HG02938 (cell line): ENCODE data around the gene CHRNB1.
"Not testable (repeated sequence)": the region's sequence is repeated elsewhere in the genome, so short reads cannot be mapped to it uniquely, and the experiment has no call there.

Source experiments
- ATAC-seq: cut with Tn5 transposase; IDR thresholded peaks from one replicate; pipeline ENCODE4 v1.9.1; 2021; ENCODE audit warnings: mild to moderate bottlenecking, moderate library complexity; ENCODE audit not compliant: unreplicated experiment

The CHRNB1 gene

DNA sequence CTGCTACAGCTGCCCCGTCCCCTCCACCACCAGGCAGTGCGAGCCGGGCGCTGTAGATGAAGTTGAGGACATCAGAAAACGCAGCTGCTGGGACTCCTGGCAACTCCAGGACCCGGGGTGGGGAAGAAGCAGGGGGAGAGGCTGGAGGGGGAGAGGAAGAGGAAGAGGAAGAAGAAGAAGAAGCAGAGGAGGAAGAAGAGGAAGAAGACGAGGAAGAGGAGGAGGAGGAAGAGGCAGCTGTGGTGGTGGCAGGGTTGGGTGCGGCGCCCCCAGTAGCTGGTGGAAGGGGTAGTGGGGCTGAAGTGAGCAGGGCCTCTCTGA, 21.4 kb downstream of the CHRNB1 start:
- no peak for ATAC-seq

DNA sequence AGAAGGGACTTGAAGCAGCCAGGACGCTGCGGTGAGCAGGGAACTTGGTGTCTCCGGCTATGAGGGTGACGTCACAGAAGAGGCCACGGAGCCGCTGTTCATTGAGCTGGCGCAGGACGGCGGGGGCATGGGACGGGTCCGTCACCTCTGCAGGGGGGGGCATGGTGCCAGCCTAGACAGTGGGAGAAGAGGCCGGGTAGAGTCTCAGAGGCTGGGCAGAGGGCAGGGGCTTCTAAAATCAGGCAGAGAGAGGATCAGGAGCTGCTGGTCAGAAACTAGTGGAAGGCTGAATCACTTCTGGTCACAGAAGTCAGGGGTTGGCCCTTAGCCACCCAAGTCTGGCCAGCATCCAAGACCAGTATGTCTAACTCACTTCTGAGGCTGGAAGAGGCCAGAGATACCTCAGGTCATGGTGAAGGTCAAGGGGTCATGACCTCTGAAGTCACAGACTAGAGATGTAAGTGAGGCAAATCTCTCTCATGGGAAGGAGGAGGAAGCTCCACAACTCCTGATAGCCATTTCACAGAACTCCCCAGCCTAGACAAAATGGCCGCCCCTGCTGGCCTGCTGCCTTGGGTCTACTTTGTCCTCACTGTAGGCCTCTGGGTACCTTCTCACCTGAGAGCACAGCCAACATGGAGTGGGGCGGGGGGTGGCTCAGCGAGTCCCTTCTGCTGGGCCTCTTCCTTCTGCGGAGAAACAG, 21.9 kb downstream of the CHRNB1 start:
- no peak for ATAC-seq

DNA sequence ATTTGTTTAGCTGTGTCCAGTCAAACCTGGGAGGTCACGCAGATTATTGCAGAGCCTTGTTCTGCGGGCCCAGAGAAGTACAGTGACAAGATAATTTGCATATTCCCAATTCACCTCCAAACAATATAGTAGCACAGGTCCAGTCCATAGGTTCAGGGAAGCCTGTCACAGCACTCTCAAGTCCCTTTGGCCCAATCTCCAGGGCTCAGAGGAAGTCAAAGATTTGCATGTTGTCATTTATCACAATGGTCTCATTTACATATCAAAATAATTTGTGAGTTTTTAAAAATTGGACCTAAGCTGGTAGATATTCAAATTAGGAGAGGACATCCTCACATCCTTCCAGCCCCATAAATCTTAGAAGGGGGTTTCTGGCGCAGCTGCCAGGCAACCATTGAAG, 22.6 kb downstream of the CHRNB1 start:
- ATAC-seq, result no peak

DNA sequence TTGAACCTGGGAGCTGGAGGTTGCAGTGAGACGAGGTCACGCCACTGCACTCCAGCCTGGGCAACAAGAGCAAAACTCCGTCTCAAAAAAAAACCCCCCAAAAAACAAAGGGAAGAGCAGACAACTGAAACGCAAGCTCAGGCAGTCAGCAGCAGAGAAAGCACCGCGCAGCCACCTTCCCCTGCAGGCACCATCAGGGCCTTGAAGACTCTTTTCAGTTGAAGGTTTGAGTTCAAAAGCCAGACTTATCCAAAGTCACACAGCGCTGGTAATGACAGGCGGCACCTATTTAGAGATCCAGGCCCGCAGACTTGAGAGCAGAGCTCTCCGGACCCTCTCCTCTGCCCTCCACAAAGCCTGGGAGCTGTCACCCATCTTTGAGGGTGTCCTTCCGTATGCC, 23.4 kb downstream of the CHRNB1 start:
- no peak for ATAC-seq

DNA sequence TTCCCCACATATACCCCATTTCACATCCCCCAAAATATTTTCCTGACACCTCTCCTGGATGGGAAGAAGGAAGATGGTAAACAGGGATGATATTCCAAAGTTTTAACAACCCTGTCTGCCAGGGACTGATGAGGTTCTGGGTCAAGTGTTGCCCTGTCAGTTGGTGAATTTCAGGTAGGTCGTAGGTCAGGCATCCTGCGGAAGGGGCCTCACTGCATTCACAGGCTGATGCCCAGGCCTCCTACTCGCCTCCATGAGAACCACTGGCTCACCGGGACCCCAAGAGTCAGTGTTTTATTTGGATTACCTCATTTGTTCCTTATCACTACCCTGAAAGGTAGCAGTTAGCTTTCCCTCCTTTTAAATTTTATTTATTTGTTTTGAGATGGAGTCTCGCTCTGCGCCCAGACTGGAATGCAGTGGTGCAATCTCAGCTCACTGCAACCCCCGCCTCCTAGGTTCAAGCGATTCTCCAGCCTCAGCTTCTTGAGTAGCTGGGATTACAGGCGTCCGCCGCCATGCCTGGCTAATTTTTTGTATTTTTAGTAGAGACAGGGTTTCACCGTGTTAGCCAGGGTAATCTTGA, 24.0 kb downstream of the CHRNB1 start:
- no peak for ATAC-seq

DNA sequence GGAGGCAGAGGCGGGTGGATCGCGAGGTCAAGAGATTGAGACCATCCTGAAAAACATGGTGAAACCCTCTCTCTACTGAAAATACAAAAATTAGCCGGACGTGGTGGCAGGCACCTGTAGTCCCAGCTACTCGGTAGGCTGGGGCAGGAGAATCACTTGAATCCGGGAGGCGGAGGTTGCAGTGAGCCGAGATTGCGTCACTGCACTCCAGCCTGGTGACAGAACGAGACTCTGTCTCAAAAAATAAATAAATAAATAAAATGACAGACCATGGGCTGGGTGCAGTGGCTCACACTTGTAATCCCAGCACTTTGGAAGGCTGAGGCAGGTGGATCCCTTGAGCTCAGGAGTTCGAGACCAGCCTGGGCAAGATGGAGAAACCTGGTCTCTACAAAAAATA, 25.0 kb downstream of the CHRNB1 start:
- not testable (repeated sequence) for ATAC-seq

DNA sequence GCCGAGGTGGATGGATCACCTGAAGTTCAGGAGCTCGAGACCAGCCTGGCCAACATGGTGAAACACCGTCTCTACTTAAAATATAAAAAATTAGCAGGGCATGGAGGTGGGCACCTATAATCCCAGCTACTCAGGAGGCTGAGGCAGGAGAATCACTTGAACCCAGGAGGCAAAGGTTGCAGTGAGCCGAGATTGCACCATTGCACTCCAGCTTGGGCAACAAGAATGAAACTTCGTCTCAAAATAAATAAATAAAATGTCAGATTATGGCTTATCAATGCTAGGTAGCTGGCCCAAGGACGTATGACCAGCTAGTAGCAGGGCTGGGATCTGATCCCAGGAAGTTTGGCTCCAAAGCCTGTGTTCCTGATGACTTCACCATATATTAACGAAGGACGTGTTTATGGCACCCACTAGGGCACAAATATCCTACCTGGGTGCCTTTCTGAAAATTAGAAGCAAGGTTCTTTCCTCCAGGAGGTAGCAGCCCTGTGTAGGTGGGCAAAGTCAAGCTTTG, 25.7 kb downstream of the CHRNB1 start:
- ATAC-seq, result not testable (repeated sequence)

DNA sequence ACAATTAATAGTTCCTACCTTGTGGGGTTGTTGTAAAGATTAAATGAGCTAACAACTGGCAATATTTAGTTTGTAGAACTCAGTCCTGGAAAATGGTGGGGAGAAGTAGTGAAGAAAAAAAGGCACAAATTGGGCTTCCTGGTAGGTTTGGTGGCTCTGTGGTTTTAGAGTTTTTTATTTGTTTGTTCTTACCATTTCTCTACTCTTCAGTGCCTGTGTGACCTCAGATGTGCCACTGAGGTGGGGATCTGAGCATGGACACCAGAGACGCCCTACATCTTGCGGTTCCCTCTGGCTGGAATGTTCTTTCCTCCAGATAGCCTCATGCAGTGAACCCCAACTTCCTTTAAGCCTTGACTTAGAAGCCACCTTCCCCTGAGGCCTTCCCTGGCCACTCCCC, 26.9 kb downstream of the CHRNB1 start:
- no peak for ATAC-seq

DNA sequence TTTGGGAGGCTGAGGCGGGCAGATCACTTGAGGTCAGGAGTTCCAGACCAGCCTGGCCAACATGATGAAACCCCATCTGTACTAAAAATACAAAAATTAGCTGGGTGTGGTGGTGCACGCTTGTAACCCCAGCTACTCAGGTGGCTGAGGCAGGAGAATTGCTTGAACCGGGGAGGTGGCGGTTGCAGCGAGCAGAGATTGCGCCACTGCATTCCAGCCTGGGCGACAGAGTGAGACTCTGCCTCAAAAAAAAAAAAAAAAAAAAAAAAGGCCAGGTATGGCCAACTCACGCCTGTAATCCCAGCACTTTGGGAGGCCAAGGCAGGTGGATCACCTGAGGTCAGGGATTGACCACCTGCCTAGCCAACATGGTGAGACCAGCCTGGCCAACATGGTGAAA, 29.9 kb downstream of the CHRNB1 start:
- ATAC-seq, result not testable (repeated sequence)

DNA sequence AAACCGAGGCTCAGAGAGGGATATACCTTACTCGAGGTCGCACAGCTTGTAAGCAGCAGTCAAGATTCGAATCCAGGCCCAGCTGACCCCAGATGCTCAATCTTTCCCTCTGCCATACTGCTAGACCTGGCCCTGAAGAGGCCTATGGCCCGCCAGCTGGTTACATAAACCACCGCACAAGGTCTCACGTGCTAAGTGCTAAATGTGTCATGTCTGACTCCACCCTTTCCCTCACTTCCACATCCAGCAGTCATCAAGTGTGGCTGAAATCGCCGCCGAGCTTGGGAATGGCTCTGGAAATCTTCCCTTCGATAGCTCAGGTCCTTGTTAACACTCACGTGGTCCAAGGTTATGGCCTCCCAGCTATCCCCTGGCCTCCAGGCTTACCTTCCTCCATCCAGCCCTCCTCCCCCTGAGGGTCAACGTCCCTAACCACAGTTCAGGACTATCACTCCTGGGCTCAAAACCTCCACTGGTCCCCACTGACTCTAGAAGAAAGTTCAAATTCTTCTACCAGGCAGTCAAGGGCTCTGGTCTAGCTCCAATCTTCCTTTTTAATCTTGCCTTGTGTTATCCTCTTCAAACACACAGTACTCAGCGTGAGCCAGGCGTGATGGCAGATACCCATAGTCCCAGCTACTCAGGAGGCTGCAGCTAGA, 31.0 kb downstream of the CHRNB1 start:
- ATAC-seq, result no peak

DNA sequence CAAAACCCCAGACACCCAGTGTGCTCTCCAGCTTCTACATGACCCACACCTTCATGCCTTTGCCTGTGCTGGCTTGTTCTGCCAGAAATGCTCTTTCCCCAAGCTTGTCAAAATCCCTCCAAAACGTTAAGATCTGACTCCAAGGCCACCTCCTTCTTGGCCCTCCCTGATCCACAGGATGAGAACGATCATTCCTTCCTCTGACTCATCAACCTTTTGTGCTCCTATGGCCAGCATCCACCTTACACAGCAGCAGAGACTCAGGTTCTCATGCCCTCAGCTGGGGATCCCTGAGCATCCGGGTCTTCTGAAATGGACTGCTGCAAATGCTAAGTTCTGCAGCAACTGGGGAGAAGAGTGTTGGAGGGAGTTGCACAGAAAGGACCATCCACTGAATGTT, 31.6 kb downstream of the CHRNB1 start:
- no peak for ATAC-seq

DNA sequence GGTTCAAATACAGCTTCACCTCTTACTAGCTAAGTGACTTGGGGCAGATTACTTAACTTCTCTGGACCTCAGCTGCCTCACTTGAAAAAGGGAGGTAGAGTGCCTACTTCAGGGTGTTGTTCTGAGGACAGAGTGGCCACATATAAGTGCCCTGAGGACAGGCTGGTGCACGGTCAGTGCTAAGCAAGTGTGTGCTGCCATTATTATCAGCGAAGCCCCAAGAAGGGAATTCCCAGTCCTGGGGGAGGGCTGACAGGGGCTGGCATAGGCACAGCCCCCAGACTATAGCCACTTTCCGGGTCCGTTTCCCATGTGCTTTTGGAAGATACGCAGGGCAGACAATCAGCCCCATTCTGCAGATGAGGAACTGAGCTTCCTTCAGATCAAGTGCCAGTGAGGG, 32.1 kb downstream of the CHRNB1 start:
- ATAC-seq, result no peak

DNA sequence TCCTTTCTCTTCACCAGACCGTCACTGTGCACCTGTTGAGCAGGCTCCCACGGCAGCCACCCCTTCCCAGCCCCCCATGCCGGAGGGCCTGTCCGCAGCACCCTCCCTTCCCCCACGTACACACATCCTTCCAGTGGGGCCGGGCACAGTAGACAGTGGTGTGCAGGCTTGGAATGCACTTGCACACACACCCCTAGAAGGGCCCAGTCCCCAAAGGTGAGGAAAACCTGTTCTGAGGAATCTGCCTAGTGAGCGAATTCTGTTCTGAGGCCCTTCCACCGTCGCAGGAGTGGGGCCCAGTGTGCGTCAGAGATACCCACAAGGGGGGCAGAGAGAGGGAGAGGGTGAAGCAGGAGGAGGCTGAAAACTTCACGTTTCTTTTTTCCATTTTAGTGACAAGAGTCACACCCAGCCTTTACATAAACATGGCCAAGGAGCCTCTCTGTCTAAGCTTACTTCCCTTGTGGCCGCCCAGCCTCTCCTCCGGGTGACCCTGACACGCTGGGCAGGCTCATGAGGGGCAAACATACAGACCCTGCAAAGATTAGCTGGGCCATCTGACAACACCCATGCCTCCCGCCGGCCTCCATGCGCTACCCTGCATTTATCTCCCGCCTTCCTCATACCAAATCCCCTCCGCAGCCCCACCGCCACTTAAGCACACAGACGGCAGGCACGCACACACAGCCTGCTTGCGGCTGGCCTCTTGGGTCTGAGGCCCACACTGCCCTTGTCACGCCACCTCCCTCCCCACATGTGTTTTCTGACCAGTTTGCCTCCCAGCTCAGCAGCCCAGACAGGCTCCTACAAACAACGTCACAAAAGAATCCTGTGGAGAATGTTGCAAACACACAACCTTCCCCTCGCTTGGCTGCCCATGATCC, 32.8 kb downstream of the CHRNB1 start:
- ATAC-seq, result no peak

DNA sequence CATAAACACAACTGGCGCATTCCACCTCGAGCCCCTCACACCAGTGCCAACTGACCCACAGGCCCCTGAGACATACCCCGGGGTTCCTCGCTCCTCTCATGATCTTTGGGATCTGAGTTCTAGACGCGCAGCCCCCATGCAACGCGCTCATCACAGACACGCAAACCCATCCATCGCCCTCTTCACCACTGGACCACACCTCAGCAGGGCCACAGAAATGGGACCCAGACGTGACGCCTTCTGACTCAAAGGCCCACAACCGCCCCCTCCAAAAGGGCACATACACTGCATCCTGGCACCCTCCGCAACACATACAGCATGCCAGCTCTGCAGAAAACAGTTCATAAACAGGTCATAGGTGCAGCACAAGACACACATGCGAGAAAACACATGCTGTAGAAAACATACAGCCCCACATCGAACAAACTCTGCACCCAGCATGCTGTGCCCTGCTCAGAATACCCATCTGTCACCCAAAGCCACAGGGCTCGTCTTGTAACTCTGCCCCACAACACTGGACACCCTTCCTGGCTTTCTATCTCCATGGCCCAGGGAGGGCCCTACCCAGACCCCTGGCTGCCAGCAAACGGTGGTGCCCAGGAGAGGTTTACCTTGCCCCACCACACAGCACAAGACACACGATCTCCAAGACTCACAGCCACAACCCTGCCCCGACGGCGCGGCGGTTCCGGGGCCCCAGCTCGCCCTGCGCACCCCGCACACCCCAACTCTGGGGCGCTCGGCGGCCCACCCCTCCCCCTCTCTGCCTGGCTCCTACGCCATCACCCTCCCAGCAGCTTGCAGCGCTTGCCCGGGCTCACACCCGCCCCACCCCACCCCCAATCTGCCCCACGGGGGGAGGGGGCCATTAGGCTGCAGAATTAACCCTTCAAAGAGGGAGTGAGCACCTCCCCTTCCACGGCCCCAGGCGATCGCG, 33.7 kb downstream of the CHRNB1 start:
- ATAC-seq, result no peak

DNA sequence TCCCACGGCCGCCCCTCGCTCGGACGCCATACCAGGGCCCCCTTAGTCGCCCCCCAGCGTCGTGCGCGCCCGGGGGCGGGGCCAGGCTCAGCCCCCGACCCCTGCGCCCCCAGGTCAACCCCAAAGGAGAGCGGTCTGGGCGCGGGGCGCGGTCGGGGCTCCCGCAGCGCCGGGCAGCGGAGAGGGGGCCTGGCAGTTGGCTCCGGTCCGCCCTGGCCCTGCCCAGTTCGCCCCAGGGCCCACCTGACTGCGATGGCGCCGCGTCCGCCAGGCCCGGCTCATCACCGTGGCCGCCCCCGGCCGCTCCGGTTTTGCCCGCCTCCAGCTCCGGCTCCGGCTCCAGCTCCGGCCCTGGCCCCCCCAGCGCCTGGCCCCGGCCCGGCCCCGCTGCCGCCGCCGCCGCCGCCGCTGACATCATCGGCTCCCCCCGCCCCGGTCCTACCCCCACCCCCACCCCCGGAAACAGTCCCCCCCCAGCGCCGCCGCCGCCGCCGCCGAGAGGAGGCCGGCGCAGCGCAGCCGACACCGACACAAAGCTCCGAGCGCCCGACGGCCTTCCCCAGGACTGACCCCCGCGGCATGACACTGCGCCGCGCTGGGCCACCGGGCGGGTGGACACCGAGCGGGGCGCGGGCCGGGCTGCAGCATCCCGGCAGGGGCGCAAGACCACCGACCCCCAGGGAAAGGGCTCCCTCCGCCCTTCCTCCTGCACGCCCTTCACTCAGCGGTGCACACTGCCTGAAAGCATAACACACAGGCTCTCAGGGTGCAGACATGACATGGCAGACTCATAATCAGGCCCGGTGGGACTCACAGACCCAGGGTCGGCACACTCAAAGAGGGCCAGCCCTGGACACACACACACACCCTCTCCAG, 34.6 kb downstream of the CHRNB1 start, which contains the start of gene ZBTB4:
ZBTB4 (minus strand) TSS at position 419 of the 876 bp plus-strand sequence. CDS start 12,830 bp downstream, outside the sequence.
- no peak for ATAC-seq

DNA sequence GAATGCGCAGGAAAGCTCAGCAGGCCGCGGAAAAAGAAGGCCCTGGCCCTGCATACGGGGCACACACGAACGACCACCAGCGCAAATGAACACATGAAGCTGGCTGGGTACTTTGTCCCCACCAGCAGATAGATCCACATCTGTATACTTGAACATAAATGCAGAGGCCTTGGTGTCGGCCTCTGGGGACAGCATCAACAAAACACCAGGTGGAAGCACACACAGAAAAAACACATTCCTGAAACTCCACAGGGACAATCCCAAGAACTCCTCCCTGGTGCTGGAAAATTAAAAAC, 35.2 kb downstream of the CHRNB1 start:
- no peak for ATAC-seq

DNA sequence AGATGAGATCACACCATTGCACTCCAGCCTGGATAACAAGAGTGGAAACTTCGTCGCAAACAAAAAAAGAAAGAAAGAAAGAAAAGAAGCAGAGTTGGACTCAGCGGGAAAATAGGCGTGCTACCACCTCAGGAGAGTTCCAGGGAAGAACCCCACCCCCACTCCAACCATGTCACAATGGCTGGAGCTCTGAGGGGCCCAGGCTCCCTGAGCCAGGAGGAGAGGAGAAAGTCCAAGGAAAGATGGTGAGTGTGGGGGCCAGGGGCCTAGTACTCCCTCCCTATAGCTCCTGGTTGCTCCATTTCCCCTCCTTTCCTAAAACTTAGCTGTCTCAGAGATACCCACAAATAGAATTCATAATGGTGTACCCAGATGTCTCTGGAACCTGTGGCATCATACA, 36.4 kb downstream of the CHRNB1 start, which contains the start of gene SLC35G6:
SLC35G6 (plus strand) TSS at position 172 of the 400 bp plus-strand sequence; CDS start at position 243, 71 bp downstream.
- not testable (repeated sequence) for ATAC-seq

DNA sequence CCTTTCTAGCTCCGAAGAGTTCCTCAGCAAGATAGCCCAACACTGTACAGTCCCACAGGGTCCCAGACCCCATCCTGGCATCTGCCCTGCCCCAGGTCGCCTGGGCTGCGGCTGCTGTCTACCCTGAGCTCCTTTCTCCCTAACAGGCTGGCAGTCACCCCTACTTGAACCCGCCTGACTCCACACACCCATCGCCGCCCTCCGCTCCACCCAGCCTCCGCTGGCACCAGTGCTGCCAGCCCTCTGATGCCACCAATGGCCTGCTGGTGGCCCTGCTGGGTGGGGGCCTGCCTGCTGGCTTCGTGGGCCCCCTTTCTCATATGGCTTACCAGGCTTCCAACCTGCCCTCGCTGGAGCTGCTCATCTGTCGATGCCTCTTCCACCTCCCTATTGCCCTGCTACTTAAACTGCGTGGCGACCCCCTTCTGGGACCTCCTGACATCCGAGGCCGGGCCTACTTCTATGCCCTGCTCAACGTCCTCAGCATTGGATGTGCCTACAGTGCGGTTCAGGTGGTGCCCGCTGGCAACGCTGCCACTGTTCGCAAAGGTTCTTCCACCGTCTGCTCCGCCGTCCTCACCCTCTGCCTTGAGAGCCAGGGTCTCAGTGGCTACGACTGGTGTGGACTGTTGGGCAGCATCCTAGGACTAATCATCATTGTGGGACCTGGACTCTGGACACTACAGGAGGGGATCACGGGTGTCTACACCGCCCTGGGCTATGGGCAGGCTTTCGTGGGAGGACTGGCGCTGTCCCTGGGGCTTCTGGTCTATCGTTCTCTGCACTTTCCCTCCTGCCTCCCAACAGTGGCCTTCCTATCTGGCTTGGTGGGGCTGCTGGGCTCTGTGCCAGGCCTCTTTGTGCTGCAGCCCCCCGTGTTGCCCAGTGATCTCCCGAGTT, 37.2 kb downstream of the CHRNB1 start:
- ATAC-seq, result not testable (repeated sequence)
